ENCODE data around the gene DOCK4.

DOCK4 gene

DNA sequence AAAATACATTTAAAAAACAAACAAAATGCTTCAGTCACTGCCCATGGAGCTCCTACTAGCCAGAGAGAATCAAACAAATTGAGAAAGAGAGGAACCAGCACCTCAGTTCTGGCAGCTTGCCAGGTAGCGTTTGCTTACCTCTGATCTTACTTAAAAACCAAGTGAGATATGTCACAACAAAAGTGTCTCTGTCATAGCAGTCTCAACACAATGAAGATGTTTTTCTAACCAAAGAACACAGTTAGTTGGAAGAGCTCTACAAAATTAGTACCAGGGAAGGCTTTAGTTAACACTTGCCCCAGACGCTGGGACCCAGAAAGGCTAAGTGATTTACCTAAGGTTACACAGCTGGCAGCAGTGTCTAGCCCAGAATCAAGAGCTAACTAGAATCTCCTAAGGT is 3.4 kb downstream of the DOCK4 start:
- Histone ChIP-seq H3K4me1 (ENCODE audit: insufficient read depth, low read length, poor library complexity, severe bottlenecking) (peaks cover 38% of the 10 kb centered on the region), H3K9me2 (replicated peaks; ENCODE audit: low read depth, low read length) (no peaks in the 10 kb centered on the region), H3K4me2 (ENCODE audit: low read depth, low read length, poor library complexity, severe bottlenecking) (no peak overlapping the region), H2AFZ (ENCODE audit: low read length) (no peak overlapping the region), H3K4me3 (ENCODE audit: low read length, poor library complexity, severe bottlenecking) (no peak overlapping the region), H4K20me1 (ENCODE audit: insufficient read depth, low read length, poor library complexity, severe bottlenecking) (no peaks in the 10 kb centered on the region), H3K9me3 (ENCODE audit: insufficient read depth, low read depth, low read length) (no peaks in the 10 kb centered on the region), H3K36me3 (ENCODE audit: insufficient read depth, low read length) (no peaks in the 10 kb centered on the region), H3K9ac (ENCODE audit: low read depth, low read length, poor library complexity, severe bottlenecking) (no peak overlapping the region), H3K27me3 (ENCODE audit: insufficient read depth, low read length, poor library complexity, severe bottlenecking) (no peaks in the 10 kb centered on the region), H3F3A (ENCODE audit: low read depth) (no peaks in the 10 kb centered on the region), H3K79me2 (ENCODE audit: insufficient read depth, low read length) (peaks cover 13% of the 10 kb centered on the region)
- no peak for TF ChIP-seq EZH2phosphoT487 (IDR thresholded peaks at IDR 0.05; ENCODE audit: borderline replicate concordance)

DNA sequence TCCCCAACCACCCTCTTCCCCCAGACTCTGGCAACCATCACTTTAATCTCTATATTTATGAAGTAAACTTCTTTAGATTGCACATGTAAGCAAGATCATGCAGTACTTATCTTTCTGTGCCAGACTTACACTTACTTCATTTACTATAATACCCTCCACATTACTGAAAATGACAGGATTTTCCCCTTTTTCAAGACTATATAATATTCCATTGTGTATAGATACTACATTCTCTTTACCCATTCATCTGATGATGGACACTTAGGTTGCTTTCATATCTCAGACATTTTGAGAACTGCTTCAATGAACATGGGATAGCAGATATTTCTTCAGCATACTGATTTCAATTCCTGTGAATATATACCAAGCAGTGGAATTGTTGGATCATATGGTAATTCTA is 4.4 kb downstream of the DOCK4 start:
- Histone ChIP-seq H3K79me2 (ENCODE audit: insufficient read depth, low read length) (peaks cover 3% of the 10 kb centered on the region), H3K4me3 (ENCODE audit: low read length, poor library complexity, severe bottlenecking) (no peak overlapping the region), H3K4me2 (ENCODE audit: low read depth, low read length, poor library complexity, severe bottlenecking) (no peak overlapping the region), H3K9me3 (ENCODE audit: insufficient read depth, low read depth, low read length) (no peaks in the 10 kb centered on the region), H3K9me2 (replicated peaks; ENCODE audit: low read depth, low read length) (no peaks in the 10 kb centered on the region), H3K4me1 (ENCODE audit: insufficient read depth, low read length, poor library complexity, severe bottlenecking) (peaks cover 34% of the 10 kb centered on the region), H2AFZ (ENCODE audit: low read length) (no peak overlapping the region), H3K36me3 (ENCODE audit: insufficient read depth, low read length) (no peaks in the 10 kb centered on the region), H3F3A (ENCODE audit: low read depth) (no peaks in the 10 kb centered on the region), H3K27me3 (ENCODE audit: insufficient read depth, low read length, poor library complexity, severe bottlenecking) (no peaks in the 10 kb centered on the region), H3K9ac (ENCODE audit: low read depth, low read length, poor library complexity, severe bottlenecking) (no peak overlapping the region), H4K20me1 (ENCODE audit: insufficient read depth, low read length, poor library complexity, severe bottlenecking) (no peaks in the 10 kb centered on the region)
- TF ChIP-seq, protein P1, sequence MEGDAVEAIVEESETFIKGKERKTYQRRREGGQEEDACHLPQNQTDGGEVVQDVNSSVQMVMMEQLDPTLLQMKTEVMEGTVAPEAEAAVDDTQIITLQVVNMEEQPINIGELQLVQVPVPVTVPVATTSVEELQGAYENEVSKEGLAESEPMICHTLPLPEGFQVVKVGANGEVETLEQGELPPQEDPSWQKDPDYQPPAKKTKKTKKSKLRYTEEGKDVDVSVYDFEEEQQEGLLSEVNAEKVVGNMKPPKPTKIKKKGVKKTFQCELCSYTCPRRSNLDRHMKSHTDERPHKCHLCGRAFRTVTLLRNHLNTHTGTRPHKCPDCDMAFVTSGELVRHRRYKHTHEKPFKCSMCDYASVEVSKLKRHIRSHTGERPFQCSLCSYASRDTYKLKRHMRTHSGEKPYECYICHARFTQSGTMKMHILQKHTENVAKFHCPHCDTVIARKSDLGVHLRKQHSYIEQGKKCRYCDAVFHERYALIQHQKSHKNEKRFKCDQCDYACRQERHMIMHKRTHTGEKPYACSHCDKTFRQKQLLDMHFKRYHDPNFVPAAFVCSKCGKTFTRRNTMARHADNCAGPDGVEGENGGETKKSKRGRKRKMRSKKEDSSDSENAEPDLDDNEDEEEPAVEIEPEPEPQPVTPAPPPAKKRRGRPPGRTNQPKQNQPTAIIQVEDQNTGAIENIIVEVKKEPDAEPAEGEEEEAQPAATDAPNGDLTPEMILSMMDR (conservative IDR thresholded peaks at IDR 0.05; ENCODE audit: low read length) = no peak
- TF ChIP-seq EZH2phosphoT487 (IDR thresholded peaks at IDR 0.05; ENCODE audit: borderline replicate concordance) = no peak

DNA sequence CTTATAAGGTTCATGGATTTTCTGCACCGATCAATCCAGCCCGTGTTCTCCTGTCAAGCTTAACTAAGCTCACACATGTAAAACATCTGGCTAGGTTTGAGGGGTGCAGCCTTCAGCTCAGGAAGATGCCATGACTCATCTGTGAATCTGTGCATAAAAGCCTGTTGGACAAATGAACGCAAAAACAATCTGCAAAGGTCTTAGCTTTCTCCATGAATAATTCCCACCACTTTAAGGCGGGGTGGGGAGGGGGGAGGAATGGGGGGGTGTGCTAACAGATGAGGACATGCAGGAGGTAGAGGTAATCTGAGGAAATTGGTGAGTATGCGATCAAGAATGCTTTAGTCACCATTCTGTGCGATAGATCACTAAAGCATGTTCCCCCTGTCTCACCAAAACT is 4.8 kb downstream of the DOCK4 start:
- Histone ChIP-seq H3K9ac (ENCODE audit: low read depth, low read length, poor library complexity, severe bottlenecking) (no peak overlapping the region), H3F3A (ENCODE audit: low read depth) (no peaks in the 10 kb centered on the region), H3K4me1 (ENCODE audit: insufficient read depth, low read length, poor library complexity, severe bottlenecking) (peaks cover 34% of the 10 kb centered on the region), H3K27me3 (ENCODE audit: insufficient read depth, low read length, poor library complexity, severe bottlenecking) (no peaks in the 10 kb centered on the region), H3K36me3 (ENCODE audit: insufficient read depth, low read length) (no peaks in the 10 kb centered on the region), H3K9me3 (ENCODE audit: insufficient read depth, low read depth, low read length) (no peaks in the 10 kb centered on the region), H3K9me2 (replicated peaks; ENCODE audit: low read depth, low read length) (no peaks in the 10 kb centered on the region), H2AFZ (ENCODE audit: low read length) (no peak overlapping the region), H3K4me2 (ENCODE audit: low read depth, low read length, poor library complexity, severe bottlenecking) (no peak overlapping the region), H3K79me2 (ENCODE audit: insufficient read depth, low read length) (no peaks in the 10 kb centered on the region), H4K20me1 (ENCODE audit: insufficient read depth, low read length, poor library complexity, severe bottlenecking) (no peaks in the 10 kb centered on the region), H3K4me3 (ENCODE audit: low read length, poor library complexity, severe bottlenecking) (no peak overlapping the region)
- TF ChIP-seq EZH2phosphoT487 (IDR thresholded peaks at IDR 0.05; ENCODE audit: borderline replicate concordance) = no peak
- TF ChIP-seq, protein P1 (conservative IDR thresholded peaks at IDR 0.05; ENCODE audit: low read length) = no peak

DNA sequence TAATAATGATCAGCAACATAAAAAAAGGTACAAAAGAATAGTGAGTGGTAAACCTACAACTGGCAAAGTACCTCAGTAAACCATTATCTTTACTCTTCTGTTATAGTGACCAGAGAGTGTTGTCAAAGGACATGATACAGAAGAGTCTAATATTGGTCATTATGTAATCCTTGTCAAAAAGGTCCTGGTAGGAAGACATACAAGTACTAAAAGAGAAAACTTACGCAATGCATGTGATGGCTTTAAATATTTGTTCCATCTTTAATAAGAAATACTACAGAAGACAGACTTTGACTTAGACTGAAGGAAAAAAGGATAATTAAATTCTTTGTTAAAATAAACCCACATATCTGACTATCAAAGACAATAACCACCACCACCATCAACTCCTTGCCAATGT is 6.5 kb downstream of the DOCK4 start:
- no peak for TF ChIP-seq EZH2phosphoT487 (IDR thresholded peaks at IDR 0.05; ENCODE audit: borderline replicate concordance)
- TF ChIP-seq, protein P1 (conservative IDR thresholded peaks at IDR 0.05; ENCODE audit: low read length) = no peak
- Histone ChIP-seq H3K4me3 (ENCODE audit: low read length, poor library complexity, severe bottlenecking) (no peak overlapping the region), H3K9ac (ENCODE audit: low read depth, low read length, poor library complexity, severe bottlenecking) (no peak overlapping the region), H3K4me1 (ENCODE audit: insufficient read depth, low read length, poor library complexity, severe bottlenecking) (peaks cover 26% of the 10 kb centered on the region), H3K79me2 (ENCODE audit: insufficient read depth, low read length) (no peaks in the 10 kb centered on the region), H4K20me1 (ENCODE audit: insufficient read depth, low read length, poor library complexity, severe bottlenecking) (no peaks in the 10 kb centered on the region), H3K27me3 (ENCODE audit: insufficient read depth, low read length, poor library complexity, severe bottlenecking) (no peaks in the 10 kb centered on the region), H3K9me2 (replicated peaks; ENCODE audit: low read depth, low read length) (no peaks in the 10 kb centered on the region), H2AFZ (ENCODE audit: low read length) (no peak overlapping the region), H3K36me3 (ENCODE audit: insufficient read depth, low read length) (no peaks in the 10 kb centered on the region), H3F3A (ENCODE audit: low read depth) (no peaks in the 10 kb centered on the region), H3K4me2 (ENCODE audit: low read depth, low read length, poor library complexity, severe bottlenecking) (no peak overlapping the region), H3K9me3 (ENCODE audit: insufficient read depth, low read depth, low read length) (no peaks in the 10 kb centered on the region)
